H9 (cell line): ENCODE results near the gene GRIK4. TPM values are rescaled to one million over a fixed set of nuclear protein-coding genes. Genes with fewer than 3 reads are reported as not detected.

ENCODE experiments used
- DNase-seq: peaks from one replicate; pipeline ENCODE4 v3.0.0-alpha.2; 2017
- H2AFZ ChIP-seq: one replicate; pipeline ENCODE4 v1.6.1; 2013; ENCODE audit warnings: mild to moderate bottlenecking, low read length, control low read depth, moderate library complexity
- H2AK5ac ChIP-seq: 2 replicates; pipeline ENCODE4 v1.6.1; 2013; ENCODE audit warnings: low read length, control low read depth, mixed read lengths; ENCODE audit not compliant: insufficient read length
- H2BK120ac ChIP-seq: one replicate; pipeline ENCODE4 v1.6.1; 2013; ENCODE audit warnings: low read depth, mild to moderate bottlenecking, low read length, control low read depth, inconsistent platforms; ENCODE audit not compliant: poor library complexity, severe bottlenecking
- H2BK12ac ChIP-seq: 2 replicates; pipeline ENCODE4 v1.6.1; 2013; ENCODE audit warnings: low read length, control low read depth, mixed read lengths, low read depth; ENCODE audit not compliant: insufficient read length
- H2BK15ac ChIP-seq: 2 replicates; pipeline ENCODE4 v1.6.1; 2013; ENCODE audit warnings: low read depth, low read length, control low read depth
- H2BK20ac ChIP-seq: one replicate; pipeline ENCODE4 v1.6.1; 2013; ENCODE audit warnings: low read depth, mild to moderate bottlenecking, low read length, control low read depth, inconsistent platforms; ENCODE audit not compliant: poor library complexity, severe bottlenecking
- H2BK5ac ChIP-seq: 2 replicates; pipeline ENCODE4 v1.6.1; 2013; ENCODE audit warnings: low read length, control low read depth, mixed read lengths; ENCODE audit not compliant: insufficient read length
- H3K14ac ChIP-seq: 2 replicates; pipeline ENCODE4 v1.6.1; 2013; ENCODE audit warnings: low read length, control low read depth; ENCODE audit not compliant: insufficient read depth
- H3K18ac ChIP-seq: 2 replicates; pipeline ENCODE4 v1.6.1; 2013; ENCODE audit warnings: low read depth, mild to moderate bottlenecking, mixed read lengths, low read length, control low read depth; ENCODE audit not compliant: insufficient read length
- H3K23ac ChIP-seq: 2 replicates; pipeline ENCODE4 v1.6.1; 2013; ENCODE audit warnings: low read length, control low read depth, mixed read lengths, low read depth; ENCODE audit not compliant: insufficient read length
- H3K23me2 ChIP-seq: 2 replicates; pipeline ENCODE4 v1.6.1; 2013; ENCODE audit warnings: low read depth, mild to moderate bottlenecking, mixed read lengths, low read length, control low read depth; ENCODE audit not compliant: insufficient read length, poor library complexity, severe bottlenecking
- H3K27ac ChIP-seq: 2 replicates; pipeline ENCODE4 v1.5.1; 2013; ENCODE audit warnings: low read length, control low read depth, mixed read lengths, low read depth; ENCODE audit not compliant: insufficient read length
- H3K27me3 ChIP-seq: 2 replicates; pipeline ENCODE4 v1.6.1; 2013; ENCODE audit warnings: low read length, control low read depth, inconsistent platforms; ENCODE audit not compliant: insufficient read depth
- H3K4ac ChIP-seq: 2 replicates; pipeline ENCODE4 v1.6.1; 2013; ENCODE audit warnings: low read depth, mild to moderate bottlenecking, control low read depth, inconsistent platforms, low read length, moderate library complexity
- H3K4me1 ChIP-seq: 2 replicates; pipeline ENCODE4 v1.6.1; 2013; ENCODE audit warnings: low read length, control low read depth, inconsistent platforms; ENCODE audit not compliant: insufficient read depth
- H3K4me2 ChIP-seq: 2 replicates; pipeline ENCODE4 v1.6.1; 2013; ENCODE audit warnings: low read length, control low read depth, mixed read lengths; ENCODE audit not compliant: insufficient read length, insufficient read depth
- H3K56ac ChIP-seq: 2 replicates; pipeline ENCODE4 v1.6.1; 2013; ENCODE audit warnings: low read depth, mild to moderate bottlenecking, mixed read lengths, low read length, control low read depth; ENCODE audit not compliant: insufficient read length
- H3K79me1 ChIP-seq: 2 replicates; pipeline ENCODE4 v1.6.1; 2013; ENCODE audit warnings: low read depth, mild to moderate bottlenecking, moderate library complexity, low read length, control low read depth, inconsistent platforms; ENCODE audit not compliant: insufficient read depth, poor library complexity, severe bottlenecking
- H3K79me2 ChIP-seq: 2 replicates; pipeline ENCODE4 v1.6.1; 2013; ENCODE audit warnings: low read length, control low read depth, inconsistent platforms; ENCODE audit not compliant: insufficient read depth
- H3K9ac ChIP-seq: 2 replicates; pipeline ENCODE4 v1.6.1; 2013; ENCODE audit warnings: low read length, control low read depth, mixed read lengths; ENCODE audit not compliant: insufficient read length; ENCODE audit errors: extremely low read depth
- H3K9me3 ChIP-seq: one replicate; pipeline ENCODE4 v1.6.1; 2013; ENCODE audit warnings: low read depth, low read length, inconsistent platforms; ENCODE audit not compliant: control insufficient read depth
- H3T11ph ChIP-seq: one replicate; pipeline ENCODE4 v1.6.1; 2013; ENCODE audit warnings: mild to moderate bottlenecking, low read length, control low read depth, inconsistent platforms
- H4K20me1 ChIP-seq: one replicate; pipeline ENCODE4 v1.6.1; 2013; ENCODE audit not compliant: control insufficient read depth, insufficient read length, insufficient read depth
- H4K5ac ChIP-seq: 2 replicates; pipeline ENCODE4 v1.6.1; 2013; ENCODE audit warnings: low read depth, mild to moderate bottlenecking, mixed read lengths, low read length, control low read depth; ENCODE audit not compliant: insufficient read length
- H4K8ac ChIP-seq: replicated peaks from 2 replicates; pipeline ENCODE4 v1.6.1; 2013; ENCODE audit warnings: low read length, control low read depth, mixed read lengths, low read depth; ENCODE audit not compliant: insufficient read length
- H4K91ac ChIP-seq: 2 replicates; pipeline ENCODE4 v1.6.1; 2013; ENCODE audit warnings: low read depth, mild to moderate bottlenecking, moderate library complexity, mixed read lengths, low read length, control low read depth; ENCODE audit not compliant: insufficient read length
- H3K27ac Mint-ChIP-seq, 3 experiments: 2 replicates in 2 of 3; 3 replicates in 1 of 3; pipeline ENCODE4 v1.8.0; 2020 to 2021; ENCODE audit warnings: mixed read lengths in 3 of 3, mild to moderate bottlenecking in 1 of 3, moderate library complexity in 1 of 3
- H3K27me3 Mint-ChIP-seq: 2 replicates; pipeline ENCODE4 v1.8.0; 2021; ENCODE audit warnings: low read depth, mild to moderate bottlenecking, moderate library complexity, mixed read lengths
- H3K36me3 Mint-ChIP-seq, 3 experiments: 2 replicates in 2 of 3; 3 replicates in 1 of 3; pipeline ENCODE4 v1.8.0; 2020 to 2021; ENCODE audit warnings: low read depth in 3 of 3, mixed read lengths in 3 of 3; ENCODE audit not compliant: insufficient read depth in 1 of 3
- H3K4me1 Mint-ChIP-seq, 2 experiments: 2 replicates each; pipeline ENCODE4 v1.8.0; 2020; ENCODE audit warnings: mixed read lengths in 2 of 2
- H3K4me3 Mint-ChIP-seq, 2 experiments: 2 replicates in 1 of 2; 3 replicates in 1 of 2; pipeline ENCODE4 v1.8.0; 2020 to 2021; ENCODE audit warnings: mild to moderate bottlenecking in 2 of 2, mixed read lengths in 2 of 2, moderate library complexity in 1 of 2
- H3K9me3 Mint-ChIP-seq, 2 experiments: 2 replicates in 1 of 2; 3 replicates in 1 of 2; pipeline ENCODE4 v1.8.0; 2020; ENCODE audit warnings: mild to moderate bottlenecking in 2 of 2, mixed read lengths in 2 of 2, moderate library complexity in 1 of 2
- WGBS: extraction: QIAGEN DNeasy Blood & Tissue Kit; methylation state at CpG from one replicate; pipeline ENCODE4 v1.1.7; 2013; ENCODE audit warnings: missing lambda C conversion rate, low lambda C conversion rate, mixed read lengths; ENCODE audit not compliant: insufficient read length; ENCODE audit errors: extremely low coverage; 5-methylcytosine and 5-hydroxymethylcytosine counted together
- total RNA-seq: library from RNA; stranded (reverse); gene quantifications from 2 replicates; pipeline ENCODE4 v1.2.1, GENCODE V29; 2021
- TF ChIP-seq, protein P1 (sequence below): fragments of 200-600 bp; sonication (generic); conservative IDR thresholded peaks from 3 replicates; pipeline ENCODE4 v1.8.0; 2021; ENCODE audit warnings: antibody characterized with exemption, mild to moderate bottlenecking

GRIK4 gene
- total RNA-seq, 1 experiment from 2014 or later: 2.3 TPM

GRCh38 chr11:120601536-120601935, 90.0 kb downstream of the GRIK4 start:
- no peak overlapping the region for H3K9ac ChIP-seq
- no peak overlapping the region for H2BK5ac ChIP-seq
- peaks cover 2% of the 10 kb centered on the region for H4K20me1 ChIP-seq
- H3K9me3 ChIP-seq: no peaks in the 10 kb centered on the region
- H2BK15ac ChIP-seq: no peak overlapping the region
- Mint-ChIP-seq H3K4me3 (no peak overlapping the region), H3K27me3 (peaks cover 13% of the 10 kb centered on the region), H3K36me3 (no peaks in the 10 kb centered on the region), H3K4me1 (peaks cover 28 to 41% of the 10 kb centered on the region in 2 experiments), H3K9me3 (no peaks in the 10 kb centered on the region), H3K27ac (no peak overlapping the region)
- H3K56ac ChIP-seq: no peak overlapping the region
- H2AFZ ChIP-seq: no peak overlapping the region
- H2BK120ac ChIP-seq: no peak overlapping the region
- H4K5ac ChIP-seq: no peak overlapping the region
- no CpG with 5 or more reads among the region's 4 CpGs for WGBS
- no peak overlapping the region for H3K4me2 ChIP-seq
- no peak overlapping the region for H3K23ac ChIP-seq
- no peak overlapping the region for H3K27ac ChIP-seq
- no peak overlapping the region for H3K14ac ChIP-seq
- DNase-seq: no peak
- H3K79me1 ChIP-seq: no peaks in the 10 kb centered on the region
- no peak overlapping the region for H2BK12ac ChIP-seq
- H2AK5ac ChIP-seq: no peak overlapping the region
- no peaks in the 10 kb centered on the region; the same call in 1 of the 2 replicates for H3K4me1 ChIP-seq
- no peak overlapping the region for H3K18ac ChIP-seq
- H3T11ph ChIP-seq: no peak overlapping the region
- TF ChIP-seq, protein P1, sequence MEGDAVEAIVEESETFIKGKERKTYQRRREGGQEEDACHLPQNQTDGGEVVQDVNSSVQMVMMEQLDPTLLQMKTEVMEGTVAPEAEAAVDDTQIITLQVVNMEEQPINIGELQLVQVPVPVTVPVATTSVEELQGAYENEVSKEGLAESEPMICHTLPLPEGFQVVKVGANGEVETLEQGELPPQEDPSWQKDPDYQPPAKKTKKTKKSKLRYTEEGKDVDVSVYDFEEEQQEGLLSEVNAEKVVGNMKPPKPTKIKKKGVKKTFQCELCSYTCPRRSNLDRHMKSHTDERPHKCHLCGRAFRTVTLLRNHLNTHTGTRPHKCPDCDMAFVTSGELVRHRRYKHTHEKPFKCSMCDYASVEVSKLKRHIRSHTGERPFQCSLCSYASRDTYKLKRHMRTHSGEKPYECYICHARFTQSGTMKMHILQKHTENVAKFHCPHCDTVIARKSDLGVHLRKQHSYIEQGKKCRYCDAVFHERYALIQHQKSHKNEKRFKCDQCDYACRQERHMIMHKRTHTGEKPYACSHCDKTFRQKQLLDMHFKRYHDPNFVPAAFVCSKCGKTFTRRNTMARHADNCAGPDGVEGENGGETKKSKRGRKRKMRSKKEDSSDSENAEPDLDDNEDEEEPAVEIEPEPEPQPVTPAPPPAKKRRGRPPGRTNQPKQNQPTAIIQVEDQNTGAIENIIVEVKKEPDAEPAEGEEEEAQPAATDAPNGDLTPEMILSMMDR: no peak
- H3K27me3 ChIP-seq: no peaks in the 10 kb centered on the region; the same call in 1 of the 2 replicates
- no peaks in the 10 kb centered on the region for H3K79me2 ChIP-seq
- H2BK20ac ChIP-seq: no peak overlapping the region
- no peak overlapping the region for H4K8ac ChIP-seq
- H3K23me2 ChIP-seq: no peaks in the 10 kb centered on the region
- H4K91ac ChIP-seq: no peak overlapping the region
- H3K4ac ChIP-seq: no peak overlapping the region
